Endothelial cell of umbilical vein (primary cell): ENCODE data around the gene POU2F3.

Experiments used
- CTCF ChIP-seq, 2 donors: IDR thresholded peaks; 1 replicate in 1 of 2; 2 replicates in 1 of 2; pipeline ENCODE4 v1.5.1; 2011; ENCODE audit warnings: low read length in 2 of 2, mild to moderate bottlenecking in 2 of 2, moderate library complexity in 2 of 2, control low read depth in 1 of 2, inconsistent platforms in 1 of 2, low read depth in 1 of 2; ENCODE audit not compliant: insufficient read depth in 1 of 2; ENCODE audit errors: extremely low read depth in 1 of 2
- EZH2 ChIP-seq: IDR thresholded peaks from 2 replicates; pipeline ENCODE4 v1.6.1; 2012; ENCODE audit warnings: borderline replicate concordance, low read depth, mild to moderate bottlenecking, moderate library complexity, low read length, inconsistent platforms; ENCODE audit not compliant: severe bottlenecking

GRCh38 chr11:120256178-120256577, 16.2 kb downstream of the POU2F3 start:
- TF ChIP-seq EZH2, result no peak
- TF ChIP-seq CTCF (IDR thresholded peaks at IDR 0.05; ENCODE audit: extremely low read depth in 1 of 2, insufficient read depth in 1 of 2, low read depth in 1 of 2, low read length in 2 of 2), result no peak
